ENCODE data around the gene KRTAP21-1.
"Not testable (repeated sequence)": the region's sequence is repeated elsewhere in the genome, so short reads cannot be mapped to it uniquely, and the experiment has no call there.

Gene KRTAP21-1

DNA sequence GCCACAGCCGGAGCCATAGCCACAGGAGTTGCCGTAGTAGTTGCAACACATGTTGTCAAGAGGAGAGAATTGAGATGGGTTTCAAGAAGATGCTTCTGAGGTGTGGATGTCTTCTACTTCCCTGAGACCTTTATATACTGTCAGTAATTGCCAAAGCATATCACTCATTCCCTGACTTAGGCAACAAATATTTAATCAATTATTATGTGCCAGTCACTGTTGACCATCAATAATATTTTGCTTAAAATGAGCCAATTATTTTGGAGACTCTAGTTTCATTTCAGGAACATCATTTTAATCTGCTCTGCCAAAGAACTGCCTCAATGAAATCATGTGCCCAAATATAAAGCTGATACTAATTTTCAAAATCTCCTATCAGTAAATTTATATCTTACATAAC is at the start of gene KRTAP21-1:
TSS of gene KRTAP21-1 (minus strand) at position 101 of the 400 bp plus-strand sequence. CDS start at position 51, 50 bp downstream.
- DNase-seq: not testable (repeated sequence)

DNA sequence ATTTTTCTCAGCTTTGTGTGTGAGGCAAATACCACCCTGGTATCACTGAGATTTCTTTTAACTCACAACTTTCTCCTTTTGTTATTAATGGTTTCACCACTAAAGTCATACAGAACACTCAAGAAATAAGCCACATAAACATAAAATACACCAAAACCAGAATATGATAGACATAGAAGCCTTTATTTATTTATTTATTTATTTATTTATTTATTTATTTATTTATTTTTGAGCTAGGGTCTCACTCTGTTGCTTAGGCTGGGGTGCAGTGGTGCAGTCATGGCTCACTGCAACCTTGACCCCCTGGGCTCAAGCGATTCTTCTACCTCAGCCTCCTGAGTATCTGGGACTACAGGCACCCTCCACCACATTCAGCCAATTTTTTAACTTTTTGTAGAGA is 45.4 kb upstream of the KRTAP21-1 start:
- no peak for DNase-seq

DNA sequence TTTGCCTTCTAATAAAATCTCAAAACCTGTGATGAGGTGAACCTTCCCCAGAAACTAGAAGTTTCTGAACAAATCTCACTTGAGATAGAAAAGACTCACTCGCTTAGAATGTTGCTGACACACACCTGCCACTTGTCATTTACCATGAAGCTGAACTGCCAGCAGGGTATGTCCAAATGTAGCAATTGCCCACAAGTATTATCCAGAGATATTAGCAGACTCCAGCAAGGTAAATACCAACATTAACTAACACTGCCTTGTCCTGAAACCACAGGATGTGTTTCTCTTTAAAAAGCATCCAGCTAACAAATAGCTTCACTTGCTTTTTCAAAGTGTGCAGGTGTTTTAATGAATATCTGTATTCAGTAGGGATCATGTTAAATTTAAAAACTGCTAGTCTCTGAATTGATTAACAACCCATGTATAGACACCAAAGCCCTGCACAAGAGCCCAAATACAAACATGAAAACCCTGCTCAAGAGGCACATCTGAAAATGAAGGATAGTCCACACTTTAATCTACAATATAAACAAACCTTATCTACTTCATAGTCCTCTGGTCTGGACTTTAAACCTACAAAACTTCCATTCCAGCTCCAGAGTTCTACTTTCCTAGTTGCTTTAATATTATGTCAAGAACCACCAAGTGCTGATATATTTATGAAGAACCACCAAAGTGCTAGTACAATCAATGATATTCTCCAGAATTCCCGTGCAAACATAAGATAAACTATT is 38.5 kb upstream of the KRTAP21-1 start:
- no peak for DNase-seq

- no peak for DNase-seq
Measured at GRCh38 chr21:30779249-30779648, 24.0 kb upstream of the KRTAP21-1 start.

DNA sequence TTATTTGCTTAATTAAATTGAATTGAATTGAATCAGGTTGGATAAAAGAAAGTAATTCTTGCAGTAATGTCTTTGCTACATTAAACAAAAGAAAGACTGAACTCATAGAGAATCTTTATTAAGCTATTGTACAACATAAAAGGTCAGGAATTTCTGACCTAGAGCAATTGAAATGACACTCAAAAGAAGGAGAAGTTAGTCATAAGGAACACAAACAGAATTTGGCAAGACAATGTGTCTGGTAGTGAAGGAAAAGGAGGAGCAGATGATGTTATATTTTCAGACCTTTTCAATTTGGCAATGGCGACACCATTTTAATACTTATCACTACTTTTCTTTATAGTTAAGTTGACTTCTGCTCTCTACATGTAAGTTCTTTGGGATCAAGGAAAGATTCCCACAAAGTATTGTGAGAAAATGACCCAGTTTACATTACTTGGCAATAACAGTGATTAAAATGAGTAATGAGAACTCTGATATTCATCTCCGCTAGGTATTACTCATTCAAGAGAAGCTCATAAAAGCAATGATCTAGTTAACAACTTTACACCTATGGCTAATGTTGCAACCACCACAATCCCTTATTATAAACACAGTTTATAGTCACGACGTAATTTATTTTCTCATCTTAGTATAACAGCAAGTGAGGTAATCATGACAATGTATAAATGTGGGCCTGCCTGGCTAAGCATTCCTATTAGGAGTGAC is 14.7 kb upstream of the KRTAP21-1 start:
- DNase-seq: no peak

- DNase-seq: no peak
Measured at GRCh38 chr21:30760776-30761175, 5.5 kb upstream of the KRTAP21-1 start.

GRCh38 chr21:30758306-30758705 is 3.1 kb upstream of the KRTAP21-1 start:
- DNase-seq: no peak

- DNase-seq: no peak
Measured at GRCh38 chr21:30747159-30747558, 8.1 kb downstream of the KRTAP21-1 start, which contains the start of gene KRTAP21-2. Gene KRTAP21-2 (minus strand): TSS chr21:30747259. CDS start chr21:30747202, 57 bp downstream.

- no peak for DNase-seq
Measured at GRCh38 chr21:30740462-30740861, 14.8 kb downstream of the KRTAP21-1 start.

GRCh38 chr21:30733026-30733425 is 22.2 kb downstream of the KRTAP21-1 start:
- no peak for DNase-seq

- no peak for DNase-seq
Measured at GRCh38 chr21:30726726-30727125, 28.5 kb downstream of the KRTAP21-1 start.

DNA sequence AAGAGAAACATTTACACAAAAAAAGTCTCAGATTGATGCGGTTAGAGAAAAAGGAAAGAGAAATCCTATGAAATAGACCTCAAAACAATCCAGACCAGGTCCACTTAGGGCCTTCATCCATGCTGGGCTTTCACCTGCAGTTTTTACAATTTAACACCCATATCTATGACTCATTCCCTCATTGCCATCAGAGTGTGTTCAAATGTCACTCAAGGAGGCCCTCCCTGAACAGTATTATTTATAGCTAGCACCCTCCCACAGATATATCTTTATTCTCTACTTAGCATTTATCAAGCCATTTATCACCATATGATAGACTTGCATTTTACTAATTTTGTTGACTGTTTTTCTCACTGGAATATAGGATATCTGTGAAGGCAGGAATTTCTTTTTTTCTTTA is 35.8 kb downstream of the KRTAP21-1 start:
- DNase-seq: no peak

- no peak for DNase-seq
Measured at GRCh38 chr21:30718239-30718909, 36.9 kb downstream of the KRTAP21-1 start, which contains the start of gene KRTAP21-3. Gene KRTAP21-3 (minus strand): TSS chr21:30718777. CDS start chr21:30718759, 18 bp downstream.

DNA sequence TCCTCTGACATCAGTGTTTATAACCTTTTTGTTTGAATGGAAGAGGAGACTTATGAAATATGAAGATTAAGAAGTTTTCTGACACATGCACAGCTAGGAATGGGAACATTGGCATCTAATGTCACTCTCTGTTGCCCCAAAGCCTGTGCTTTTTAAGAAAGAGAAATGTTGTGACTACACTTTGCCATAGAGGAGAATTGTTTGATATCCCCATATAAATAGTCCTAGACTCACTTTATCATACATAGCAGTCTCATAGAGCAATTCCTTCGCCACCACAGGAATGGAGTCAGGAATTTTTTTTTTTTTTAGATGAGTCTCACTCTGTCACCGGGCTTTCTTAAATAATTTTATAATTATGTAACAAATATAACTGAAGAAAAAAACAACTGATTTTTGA is 38.1 kb downstream of the KRTAP21-1 start:
- DNase-seq: no peak

GRCh38 chr21:30714946-30715345 is 40.3 kb downstream of the KRTAP21-1 start:
- DNase-seq: no peak

DNA sequence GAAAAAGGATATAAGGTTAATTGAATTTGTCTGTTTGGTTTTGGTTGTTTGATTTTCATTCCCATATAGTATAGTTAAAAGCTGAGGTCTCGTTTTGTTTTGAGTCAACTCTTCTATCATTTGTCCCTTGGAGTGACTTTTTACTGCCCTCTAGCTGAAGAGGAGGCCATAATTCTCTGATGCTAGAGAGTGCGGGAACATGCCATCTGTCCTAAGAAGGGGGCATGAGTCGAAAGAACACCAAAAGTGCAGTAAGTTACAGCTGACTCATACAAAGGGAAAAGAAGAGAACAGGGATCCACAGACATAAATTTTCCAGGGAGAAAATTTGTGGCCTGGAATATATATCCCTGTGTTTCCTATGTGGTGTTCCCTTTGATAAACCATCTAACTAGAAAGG is 40.8 kb downstream of the KRTAP21-1 start:
- no peak for DNase-seq

DNA sequence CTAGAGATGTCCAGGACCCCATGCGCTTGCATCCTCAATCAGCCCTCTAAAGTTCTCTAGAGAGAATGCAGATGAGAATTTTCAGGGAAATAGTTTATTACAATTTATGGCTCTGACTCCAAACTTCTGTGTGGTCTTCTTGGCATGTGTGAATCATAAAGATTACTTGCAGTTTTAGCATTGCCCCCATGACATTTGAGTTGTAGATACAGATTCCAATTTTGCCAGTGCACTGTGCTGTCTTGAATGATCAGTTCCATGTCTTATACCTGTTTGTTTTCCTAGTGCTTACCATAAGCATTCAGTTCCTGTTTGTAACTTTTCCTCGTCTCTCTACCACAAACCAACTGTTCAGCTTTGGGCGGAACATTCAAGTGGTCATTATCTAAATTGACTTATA is 41.5 kb downstream of the KRTAP21-1 start:
- no peak for DNase-seq

- no peak for DNase-seq
Measured at GRCh38 chr21:30710499-30710898, 44.7 kb downstream of the KRTAP21-1 start.

DNA sequence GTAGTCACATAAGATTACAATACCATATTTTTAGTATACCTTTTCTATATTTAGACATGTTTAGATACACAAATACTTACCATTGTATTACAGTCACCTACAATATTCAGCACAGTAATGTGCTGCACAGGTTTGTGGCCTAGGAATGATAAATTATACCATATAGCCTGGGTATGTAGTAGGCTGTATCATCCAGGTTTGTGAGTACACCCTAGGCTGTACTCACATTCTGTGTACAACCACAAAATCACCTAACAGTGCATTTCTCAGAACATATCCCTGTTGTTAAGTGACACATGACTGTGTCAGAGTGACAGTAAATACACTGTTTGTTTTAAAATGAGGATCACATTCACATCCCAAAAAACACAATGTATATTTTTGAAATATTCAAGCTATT is 47.8 kb downstream of the KRTAP21-1 start:
- DNase-seq: no peak
